Measurements from ENCODE around the gene APLP2. TPM values are rescaled to one million over a fixed set of nuclear protein-coding genes. Genes with fewer than 3 reads are reported as not detected.
"Not testable (repeated sequence)": the region's sequence is repeated elsewhere in the genome, so short reads cannot be mapped to it uniquely, and the experiment has no call there.

The APLP2 gene
- total RNA-seq, 4 donors from 2014 or later, result 125 to 226 (median 158) TPM

DNA sequence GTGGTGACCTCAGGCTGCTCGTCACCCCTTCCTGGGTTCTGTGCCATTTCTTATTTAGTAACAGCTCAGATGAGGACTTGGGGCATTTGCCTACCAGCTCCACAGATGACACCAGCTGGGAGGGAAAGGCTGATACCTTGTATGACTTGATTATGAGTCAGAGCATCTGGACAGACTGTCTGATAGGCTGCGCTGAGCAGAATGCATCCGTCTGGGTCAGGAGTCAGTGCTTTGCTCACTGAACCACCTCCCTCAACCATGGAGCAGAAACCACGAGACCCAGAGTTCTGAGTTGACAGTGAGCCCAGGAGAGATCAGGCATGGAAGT lies 96.7 kb downstream of the APLP2 start:
- 26 to 41% methylated on average over 4 of the region's 4 CpGs for WGBS, 2 donors

GRCh38 chr11:130167146-130167545 lies 97.5 kb downstream of the APLP2 start:
- TF ChIP-seq CTCF (IDR thresholded peaks at IDR 0.05) (no peak), POLR2A (IDR thresholded peaks at IDR 0.05) (no peak)
- no peak overlapping the region for H3K4me3 ChIP-seq (ENCODE audit: low read depth, poor library complexity, severe bottlenecking)
- intact Hi-C loops (cut with DNase I; ENCODE audit: low total_unique reads), result no loop called here
- DNase-seq (ENCODE audit: low spot score in 2 of 2), result no peak
- WGBS, 2 donors, result 95% methylated on average over 3 of the region's 3 CpGs

More for the DNA sequence above, 96.7 kb downstream of the APLP2 start:
- DNase-seq (ENCODE audit: low spot score in 2 of 2), result no peak
- H3K4me3 ChIP-seq (ENCODE audit: low read depth, poor library complexity, severe bottlenecking), result no peak overlapping the region
- TF ChIP-seq CTCF (IDR thresholded peaks at IDR 0.05), result no peak
- no peak for TF ChIP-seq POLR2A (IDR thresholded peaks at IDR 0.05)
- intact Hi-C loops (cut with DNase I; ENCODE audit: low total_unique reads), result no loop called here

DNA sequence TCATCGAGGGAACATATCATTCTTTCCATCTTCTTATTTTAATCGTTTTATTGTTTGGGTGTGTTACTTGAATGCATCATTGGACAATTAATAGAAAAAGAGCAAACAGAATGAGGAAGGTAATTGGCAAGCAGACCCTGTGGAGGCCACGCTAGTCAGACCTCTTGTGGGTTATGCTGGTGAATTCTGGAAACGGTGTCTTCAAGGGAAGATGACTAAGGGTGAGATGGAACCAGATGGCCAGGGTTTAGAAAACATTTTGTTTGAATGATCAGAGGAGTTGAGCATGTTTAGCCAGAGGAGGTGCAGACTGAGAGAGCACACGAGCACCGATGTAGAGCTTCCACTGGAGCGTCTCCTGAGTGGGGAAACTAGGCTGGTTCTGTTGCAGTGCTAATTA lies 98.4 kb downstream of the APLP2 start:
- intact Hi-C loops (cut with DNase I; ENCODE audit: low total_unique reads), result no loop called here
- WGBS, 2 donors, result 78 to 83% methylated on average over 7 of the region's 7 CpGs
- no peak overlapping the region for H3K4me3 ChIP-seq (ENCODE audit: low read depth, poor library complexity, severe bottlenecking)
- no peak for TF ChIP-seq POLR2A (IDR thresholded peaks at IDR 0.05)
- no peak for TF ChIP-seq CTCF (IDR thresholded peaks at IDR 0.05)
- no peak for DNase-seq (ENCODE audit: low spot score in 2 of 2)

- TF ChIP-seq POLR2A (IDR thresholded peaks at IDR 0.05), result no peak
- TF ChIP-seq CTCF (IDR thresholded peaks at IDR 0.05), result no peak
- H3K4me3 ChIP-seq (ENCODE audit: low read depth, poor library complexity, severe bottlenecking), result no peak overlapping the region
- intact Hi-C loops (cut with DNase I; ENCODE audit: low total_unique reads), result no loop called here
- 76 to 81% methylated on average over 8 of the region's 8 CpGs for WGBS, 2 donors
- no peak for DNase-seq (ENCODE audit: low spot score in 2 of 2)
Measured at GRCh38 chr11:130170345-130170744, 100.7 kb downstream of the APLP2 start.

GRCh38 chr11:130171534-130171933 lies 101.8 kb downstream of the APLP2 start:
- DNase-seq (ENCODE audit: low spot score in 2 of 2), result no peak
- intact Hi-C loops (cut with DNase I; ENCODE audit: low total_unique reads), result no loop called here
- H3K4me3 ChIP-seq (ENCODE audit: low read depth, poor library complexity, severe bottlenecking), result no peak overlapping the region
- 37 to 41% methylated on average over 5 of the region's 5 CpGs for WGBS, 2 donors
- TF ChIP-seq POLR2A (IDR thresholded peaks at IDR 0.05), result no peak
- no peak for TF ChIP-seq CTCF (IDR thresholded peaks at IDR 0.05)

DNA sequence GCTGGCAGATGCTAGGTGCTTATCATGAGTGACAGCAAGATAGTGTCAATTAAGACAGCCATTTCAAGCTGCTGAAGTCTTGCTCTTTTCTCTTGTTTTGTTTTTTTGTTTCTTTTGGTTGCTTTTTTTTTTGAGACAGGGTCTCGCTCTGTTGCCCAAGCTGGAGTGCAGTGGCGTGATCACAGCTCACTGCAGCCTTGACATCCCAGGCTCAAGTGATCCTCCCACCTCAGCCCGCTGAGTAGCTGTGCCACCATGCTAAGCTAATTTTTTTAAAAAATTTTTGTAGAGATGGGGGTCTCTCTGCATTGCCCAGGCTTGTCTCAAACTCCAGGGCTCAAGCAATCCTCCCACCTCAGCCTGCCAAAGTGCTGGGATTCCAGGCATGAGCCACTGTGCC lies 102.3 kb downstream of the APLP2 start:
- intact Hi-C loops (cut with DNase I; ENCODE audit: low total_unique reads); DNase-seq (ENCODE audit: low spot score in 2 of 2); H3K4me3 ChIP-seq (ENCODE audit: low read depth, poor library complexity, severe bottlenecking): not testable (repeated sequence)
- 84 to 85% methylated on average over 3 of the region's 3 CpGs for WGBS, 2 donors
